Breast epithelium (tissue), 4 donors: ENCODE data around the gene CMA1. TPM values are rescaled to one million over a fixed set of nuclear protein-coding genes. Genes with fewer than 3 reads are reported as not detected.

ENCODE experiments used
- DNase-seq, 2 donors: peaks; one replicate each; pipeline ENCODE4 v3.0.0-alpha.2; 2019; ENCODE audit warnings: low spot score in 2 of 2
- H3K27ac ChIP-seq, 2 donors: fragments of 200-600 bp; sonication (generic) in 1 of 2; one replicate each; pipeline ENCODE4 v1.5.1; 2016 to 2019; ENCODE audit warnings: mild to moderate bottlenecking in 1 of 2
- H3K27me3 ChIP-seq, 2 donors: fragments of 200-600 bp; sonication (generic) in 1 of 2; one replicate each; pipeline versions ENCODE4 v1.5.1 to v1.6.0; 2017 to 2019; ENCODE audit warnings: control low read depth in 1 of 2, mild to moderate bottlenecking in 1 of 2
- H3K36me3 ChIP-seq: fragments of 200-600 bp; one replicate; pipeline ENCODE4 v1.5.1; 2019
- H3K4me1 ChIP-seq, 2 donors: fragments of 200-600 bp; sonication (generic); one replicate each; pipeline ENCODE4 v1.5.1; 2016 to 2019; ENCODE audit warnings: control low read depth in 1 of 2
- H3K4me3 ChIP-seq, 3 donors: fragments of 200-600 bp; sonication (generic); 1 replicate in 2 of 3; 2 replicates in 1 of 3; pipeline ENCODE4 v1.5.1; 2016 to 2019; ENCODE audit warnings: mild to moderate bottlenecking in 3 of 3, moderate library complexity in 2 of 3
- H3K9me3 ChIP-seq, 2 donors: fragments of 200-600 bp; sonication (generic) in 1 of 2; one replicate each; pipeline ENCODE4 v1.5.1; 2016 to 2019; ENCODE audit warnings: control low read depth in 1 of 2
- CTCF ChIP-seq, 3 donors: fragments of 450-650 bp; IDR thresholded peaks; one replicate each; pipeline ENCODE4 v1.5.1; 2016 to 2017; ENCODE audit warnings: antibody characterized with exemption in 3 of 3, mild to moderate bottlenecking in 3 of 3, moderate library complexity in 3 of 3
- POLR2A ChIP-seq: fragments of 450-650 bp; IDR thresholded peaks from one replicate; pipeline ENCODE4 v1.6.1; 2016; ENCODE audit warnings: antibody characterized with exemption, mild to moderate bottlenecking, moderate library complexity
- POLR2AphosphoS5 ChIP-seq, 3 donors: sonication (generic); formaldehyde crosslinking; IDR thresholded peaks; one replicate each; pipeline ENCODE4 v1.6.1; 2017; ENCODE audit warnings: antibody characterized with exemption in 3 of 3
- intact Hi-C: fragments of 100-400 bp; cut with DNase I; formaldehyde crosslinking; loops from one replicate; pipeline ENCODE4 v1.15.1; 2023; ENCODE audit warnings: low total_unique reads
- total RNA-seq, 3 donors: library from RNA; depleted of rRNA; stranded (reverse); fragments of >200 nt; gene quantifications; one replicate each; pipeline ENCODE4 v1.1.0, GENCODE V29; 2016

The CMA1 gene
- total RNA-seq, 3 donors from 2014 or later = 0.66 to 7.2 TPM; not detected in 1

- H3K27me3 ChIP-seq = no peaks in the 10 kb centered on the region
- DNase-seq = no peak
- no peak overlapping the region for H3K4me3 ChIP-seq
- no peaks in the 10 kb centered on the region for H3K36me3 ChIP-seq
- no peaks in the 10 kb centered on the region for H3K4me1 ChIP-seq
- intact Hi-C loops = no loop called here
- H3K27ac ChIP-seq = no peak overlapping the region
- no peak for TF ChIP-seq CTCF (IDR thresholded peaks at IDR 0.05)
- H3K9me3 ChIP-seq = no peaks in the 10 kb centered on the region
Measured at GRCh38 chr14:24458736-24459135, 49.3 kb downstream of the CMA1 start.

- no peaks in the 10 kb centered on the region for H3K27me3 ChIP-seq
- no peak for TF ChIP-seq CTCF (IDR thresholded peaks at IDR 0.05)
- no peak for TF ChIP-seq POLR2AphosphoS5 (IDR thresholded peaks at IDR 0.05)
- TF ChIP-seq POLR2A = no peak
- H3K27ac ChIP-seq = no peak overlapping the region
- no peaks in the 10 kb centered on the region for H3K36me3 ChIP-seq
- intact Hi-C loops = no loop called here
- H3K9me3 ChIP-seq = no peaks in the 10 kb centered on the region
- H3K4me3 ChIP-seq = no peak overlapping the region
- DNase-seq = no peak
- H3K4me1 ChIP-seq = no peaks in the 10 kb centered on the region
Measured at GRCh38 chr14:24456980-24457379, 51.1 kb downstream of the CMA1 start.

Other genes starting within 250 kb of the CMA1 start
- gene TGM1, start 245.1 kb downstream of the CMA1 start, total RNA-seq = 10 to 100 TPM in 1 of 3 donors, 1 to 10 TPM in 1, under 1 TPM in 1; 0.32 to 18.7 (median 1.6) TPM
- 10 to 100 TPM; 24.8 to 41.6 (median 34.4) TPM for gene RABGGTA, start 236.7 kb downstream of the CMA1 start, total RNA-seq
- 10 to 100 TPM; 21.9 to 45.7 (median 32.1) TPM for gene DHRS1, start 208.5 kb downstream of the CMA1 start, total RNA-seq
- 10 to 100 TPM; 18.4 to 21.0 (median 19.0) TPM for gene NOP9, start 208.4 kb downstream of the CMA1 start, total RNA-seq
- 10 to 100 TPM in 2 of 3 donors, 1 to 10 TPM in 1; 8.0 to 14.4 (median 10.4) TPM for gene CIDEB, start 200.3 kb downstream of the CMA1 start, total RNA-seq
- 10 to 100 TPM in 1 of 3 donors, 1 to 10 TPM in 2; 8.5 to 11.1 (median 9.4) TPM for gene LTB4R2, start 198.1 kb downstream of the CMA1 start, total RNA-seq
- gene LTB4R, start 196.8 kb downstream of the CMA1 start, total RNA-seq = 10 to 100 TPM in 2 of 3 donors, 1 to 10 TPM in 1; 5.7 to 18.4 (median 12.8) TPM
- gene ADCY4, start 173.2 kb downstream of the CMA1 start, total RNA-seq = 10 to 100 TPM; 13.8 to 60.6 (median 27.7) TPM
- 10 to 100 TPM; 10.7 to 13.4 (median 12.0) TPM for gene RIPK3, start 168.3 kb downstream of the CMA1 start, total RNA-seq
- gene NFATC4, start 140.1 kb downstream of the CMA1 start, total RNA-seq = 10 to 100 TPM; 28.6 to 67.2 (median 32.8) TPM
- 1 to 10 TPM; 6.4 to 8.2 (median 7.7) TPM for gene NYNRIN, start 109.3 kb downstream of the CMA1 start, total RNA-seq
- 1 to 10 TPM; 1.6 to 3.8 (median 2.3) TPM for gene CBLN3, start 78.6 kb downstream of the CMA1 start, total RNA-seq
- gene KHNYN, start 78.3 kb downstream of the CMA1 start, total RNA-seq = 10 to 100 TPM; 48.5 to 68.1 (median 63.9) TPM
- gene SDR39U1, start 65.5 kb downstream of the CMA1 start, total RNA-seq = 10 to 100 TPM; 42.1 to 63.4 (median 53.4) TPM
- 10 to 100 TPM in 1 of 3 donors, under 1 TPM in 2; 0.59 to 25.3 (median 0.98) TPM for gene CTSG, start 68.0 kb upstream of the CMA1 start, total RNA-seq
- gene GZMH, start 101.4 kb upstream of the CMA1 start, total RNA-seq = 1 to 10 TPM in 1 of 3 donors, under 1 TPM in 2; 0.80 to 1.3 (median 0.98) TPM
- 1 to 10 TPM in 2 of 3 donors, not detected in 1; 1.3 to 2.2 TPM for gene GZMB, start 125.9 kb upstream of the CMA1 start, total RNA-seq